Upper lobe of right lung (tissue), 1 donor: Measurements from ENCODE around the gene UPF1. TPM values are rescaled to one million over a fixed set of nuclear protein-coding genes. Genes with fewer than 3 reads are reported as not detected.

Source experiments
- ATAC-seq: fragments of 200-7000 bp; cut with Tn5 transposase; one replicate; pipeline ENCODE4 v1.9.1; 2020; ENCODE audit warnings: mild to moderate bottlenecking, moderate library complexity
- DNase-seq: peaks from one replicate; pipeline ENCODE4 v3.0.0-alpha.2; 2020
- H3K27ac ChIP-seq: fragments of 200-600 bp; one replicate; pipeline ENCODE4 v1.8.0; 2022
- H3K27me3 ChIP-seq: fragments of 200-600 bp; one replicate; pipeline ENCODE4 v1.8.0; 2022; ENCODE audit warnings: mild to moderate bottlenecking
- H3K36me3 ChIP-seq: fragments of 200-600 bp; one replicate; pipeline ENCODE4 v1.8.0; 2022
- H3K4me1 ChIP-seq: fragments of 200-600 bp; one replicate; pipeline ENCODE4 v1.8.0; 2022
- H3K4me3 ChIP-seq: fragments of 200-600 bp; one replicate; pipeline ENCODE4 v1.8.0; 2022; ENCODE audit warnings: mild to moderate bottlenecking
- H3K9me3 ChIP-seq: fragments of 200-600 bp; one replicate; pipeline ENCODE4 v1.8.0; 2022
- CTCF ChIP-seq: fragments of 200-600 bp; IDR thresholded peaks from one replicate; pipeline ENCODE4 v1.8.0; 2022; ENCODE audit warnings: antibody characterized with exemption
- intact Hi-C: fragments of 100-400 bp; cut with DNase I; formaldehyde crosslinking; loops from one replicate; pipeline ENCODE4 v1.11.0; 2022
- total RNA-seq: library from RNA; stranded (reverse); fragmentation: NEBNext Ultra II Directional; extraction: Animal tissue kit (Norgen Biotek cat#: 25700); gene quantifications from one replicate; pipeline ENCODE4 v1.2.1, GENCODE V29; 2021
- donor health status: DM: no; HTN: yes; CAD: no; lungs with severe emphysema.

Gene UPF1
- total RNA-seq, 1 donor from 2014 or later: 80.8 TPM

GRCh38 chr19:18871543-18871942 is 39.8 kb downstream of the UPF1 start:
- DNase-seq (no peak), ATAC-seq (no peak)
- Histone ChIP-seq H3K4me3 (no peak overlapping the region), H3K27ac (no peak overlapping the region), H3K4me1 (peaks cover 11% of the 10 kb centered on the region), H3K27me3 (peaks cover 7% of the 10 kb centered on the region), H3K9me3 (no peaks in the 10 kb centered on the region), H3K36me3 (peaks cover 15% of the 10 kb centered on the region)
- no peak for TF ChIP-seq CTCF
- intact Hi-C loops: no loop called here

GRCh38 chr19:18875726-18876125 is 44.0 kb downstream of the UPF1 start:
- no peaks in the 10 kb centered on the region for H3K9me3 ChIP-seq
- no peak for TF ChIP-seq CTCF
- DNase-seq: no peak
- H3K4me3 ChIP-seq: no peak overlapping the region
- no peaks in the 10 kb centered on the region for H3K4me1 ChIP-seq
- no peak overlapping the region for H3K27ac ChIP-seq
- no peak for ATAC-seq
- intact Hi-C loops: no loop called here
- H3K36me3 ChIP-seq: no peaks in the 10 kb centered on the region
- H3K27me3 ChIP-seq: no peaks in the 10 kb centered on the region

GRCh38 chr19:18876865-18877264 is 45.1 kb downstream of the UPF1 start:
- intact Hi-C loops: no loop called here
- H3K27me3 ChIP-seq: no peaks in the 10 kb centered on the region
- no peak overlapping the region for H3K27ac ChIP-seq
- no peak for ATAC-seq
- H3K9me3 ChIP-seq: no peaks in the 10 kb centered on the region
- H3K36me3 ChIP-seq: no peaks in the 10 kb centered on the region
- DNase-seq: no peak
- TF ChIP-seq CTCF: no peak
- no peak overlapping the region for H3K4me3 ChIP-seq
- H3K4me1 ChIP-seq: no peaks in the 10 kb centered on the region

- no peak overlapping the region for H3K4me3 ChIP-seq
- DNase-seq: no peak
- no peak for ATAC-seq
- no peaks in the 10 kb centered on the region for H3K36me3 ChIP-seq
- TF ChIP-seq CTCF: no peak
- no peak overlapping the region for H3K27ac ChIP-seq
- no peaks in the 10 kb centered on the region for H3K4me1 ChIP-seq
- H3K9me3 ChIP-seq: no peaks in the 10 kb centered on the region
- H3K27me3 ChIP-seq: no peaks in the 10 kb centered on the region
- intact Hi-C loops: no loop called here
These were observed 46.5 kb downstream of the UPF1 start for GRCh38 chr19:18878058-18878797.

GRCh38 chr19:18878858-18879578 is 47.3 kb downstream of the UPF1 start:
- ATAC-seq (no peak), DNase-seq (no peak)
- no peak overlapping the region for H3K27ac ChIP-seq
- H3K9me3 ChIP-seq: no peaks in the 10 kb centered on the region
- H3K27me3 ChIP-seq: no peaks in the 10 kb centered on the region
- no peaks in the 10 kb centered on the region for H3K36me3 ChIP-seq
- H3K4me1 ChIP-seq: no peaks in the 10 kb centered on the region
- TF ChIP-seq CTCF: no peak
- H3K4me3 ChIP-seq: no peak overlapping the region
- intact Hi-C loops: no loop called here
